ENCODE data around the gene DPY19L3.

DPY19L3 gene

DNA sequence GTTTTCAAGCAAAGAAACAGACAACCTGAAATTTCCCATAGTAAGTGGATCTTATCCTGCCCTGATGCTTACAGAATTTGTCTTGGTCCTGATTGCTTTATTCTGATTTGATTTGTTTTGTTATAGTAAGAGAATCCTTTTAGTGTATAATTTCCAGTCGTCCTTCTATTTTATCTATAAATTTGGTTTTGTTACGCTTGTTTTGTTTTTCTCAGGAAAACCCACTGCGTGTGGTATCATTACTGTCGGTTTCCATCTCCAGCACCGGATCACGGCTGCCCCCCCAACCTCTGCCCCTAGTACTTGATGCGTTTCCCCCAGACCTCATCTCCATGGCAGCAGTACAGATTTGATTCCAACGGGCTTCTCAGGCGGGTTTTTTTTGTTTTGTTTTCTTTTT is 117.4 kb downstream of the DPY19L3 start:
- Histone ChIP-seq H3K27ac (ENCODE audit: low read length) (no peak overlapping the region), H3K4me3 (ENCODE audit: low read depth in 1 of 2, low read length in 2 of 2) (no peak overlapping the region), H2AFZ (ENCODE audit: low read depth, low read length) (no peak overlapping the region), H3K79me2 (ENCODE audit: insufficient read depth, low read length) (no peaks in the 10 kb centered on the region), H3K27me3 (ENCODE audit: insufficient read depth, low read length, poor library complexity) (no peaks in the 10 kb centered on the region), H3K9me3 (ENCODE audit: insufficient read depth, low read length, severe bottlenecking) (no peaks in the 10 kb centered on the region), H3K9ac (ENCODE audit: low read depth, low read length) (no peak overlapping the region), H3K36me3 (ENCODE audit: insufficient read depth, low read length) (no peaks in the 10 kb centered on the region), H3K4me1 (ENCODE audit: insufficient read depth, low read length) (peaks cover 17% of the 10 kb centered on the region), H3K4me2 (ENCODE audit: insufficient read depth, low read length) (no peak overlapping the region), H4K20me1 (ENCODE audit: insufficient read depth, low read length) (no peaks in the 10 kb centered on the region)
- ATAC-seq (ENCODE audit: insufficient read depth, low read depth) (no peak), DNase-seq (no peak)
- TF ChIP-seq EZH2 (IDR thresholded peaks at IDR 0.05; ENCODE audit: borderline replicate concordance, low read depth, low read length, severe bottlenecking) = no peak
- TF ChIP-seq, protein P1, sequence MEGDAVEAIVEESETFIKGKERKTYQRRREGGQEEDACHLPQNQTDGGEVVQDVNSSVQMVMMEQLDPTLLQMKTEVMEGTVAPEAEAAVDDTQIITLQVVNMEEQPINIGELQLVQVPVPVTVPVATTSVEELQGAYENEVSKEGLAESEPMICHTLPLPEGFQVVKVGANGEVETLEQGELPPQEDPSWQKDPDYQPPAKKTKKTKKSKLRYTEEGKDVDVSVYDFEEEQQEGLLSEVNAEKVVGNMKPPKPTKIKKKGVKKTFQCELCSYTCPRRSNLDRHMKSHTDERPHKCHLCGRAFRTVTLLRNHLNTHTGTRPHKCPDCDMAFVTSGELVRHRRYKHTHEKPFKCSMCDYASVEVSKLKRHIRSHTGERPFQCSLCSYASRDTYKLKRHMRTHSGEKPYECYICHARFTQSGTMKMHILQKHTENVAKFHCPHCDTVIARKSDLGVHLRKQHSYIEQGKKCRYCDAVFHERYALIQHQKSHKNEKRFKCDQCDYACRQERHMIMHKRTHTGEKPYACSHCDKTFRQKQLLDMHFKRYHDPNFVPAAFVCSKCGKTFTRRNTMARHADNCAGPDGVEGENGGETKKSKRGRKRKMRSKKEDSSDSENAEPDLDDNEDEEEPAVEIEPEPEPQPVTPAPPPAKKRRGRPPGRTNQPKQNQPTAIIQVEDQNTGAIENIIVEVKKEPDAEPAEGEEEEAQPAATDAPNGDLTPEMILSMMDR (IDR thresholded peaks at IDR 0.05; ENCODE audit: borderline replicate concordance, extremely low read depth, low read length, poor library complexity, severe bottlenecking) = no peak

DNA sequence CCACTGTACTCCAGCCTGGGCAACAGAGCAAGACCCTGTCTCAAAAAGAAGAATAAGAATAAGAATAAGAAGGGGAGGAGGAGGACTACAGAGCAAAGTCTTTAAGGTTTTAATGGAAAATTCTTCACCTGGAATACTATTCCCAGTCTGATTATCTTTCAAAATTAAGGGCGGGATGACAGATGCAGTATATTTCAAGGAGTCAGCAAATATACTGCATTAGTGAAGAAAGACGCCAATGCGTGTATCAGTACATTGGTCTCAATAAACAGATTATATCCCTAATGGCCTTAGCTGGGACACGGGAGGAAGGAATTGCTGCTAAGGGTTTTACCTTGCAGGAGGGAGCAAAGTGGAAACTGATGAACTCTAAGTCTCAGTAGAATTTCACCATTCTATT is 121.3 kb downstream of the DPY19L3 start:
- H4K20me1 ChIP-seq (ENCODE audit: insufficient read depth, low read length) = no peaks in the 10 kb centered on the region
- no peak overlapping the region for H3K27ac ChIP-seq (ENCODE audit: low read length)
- ATAC-seq (ENCODE audit: insufficient read depth, low read depth) (no peak), DNase-seq (no peak)
- H3K27me3 ChIP-seq (ENCODE audit: insufficient read depth, low read length, poor library complexity) = no peaks in the 10 kb centered on the region
- H2AFZ ChIP-seq (ENCODE audit: low read depth, low read length) = no peak overlapping the region
- H3K4me1 ChIP-seq (ENCODE audit: insufficient read depth, low read length) = no peaks in the 10 kb centered on the region
- TF ChIP-seq EZH2 (IDR thresholded peaks at IDR 0.05; ENCODE audit: borderline replicate concordance, low read depth, low read length, severe bottlenecking) = no peak
- TF ChIP-seq, protein P1 (IDR thresholded peaks at IDR 0.05; ENCODE audit: borderline replicate concordance, extremely low read depth, low read length, poor library complexity, severe bottlenecking) = no peak
- H3K36me3 ChIP-seq (ENCODE audit: insufficient read depth, low read length) = no peaks in the 10 kb centered on the region
- H3K9ac ChIP-seq (ENCODE audit: low read depth, low read length) = no peak overlapping the region
- H3K9me3 ChIP-seq (ENCODE audit: insufficient read depth, low read length, severe bottlenecking) = no peaks in the 10 kb centered on the region
- no peak overlapping the region for H3K4me3 ChIP-seq (ENCODE audit: low read depth in 1 of 2, low read length in 2 of 2)
- no peak overlapping the region for H3K4me2 ChIP-seq (ENCODE audit: insufficient read depth, low read length)
- H3K79me2 ChIP-seq (ENCODE audit: insufficient read depth, low read length) = no peaks in the 10 kb centered on the region

DNA sequence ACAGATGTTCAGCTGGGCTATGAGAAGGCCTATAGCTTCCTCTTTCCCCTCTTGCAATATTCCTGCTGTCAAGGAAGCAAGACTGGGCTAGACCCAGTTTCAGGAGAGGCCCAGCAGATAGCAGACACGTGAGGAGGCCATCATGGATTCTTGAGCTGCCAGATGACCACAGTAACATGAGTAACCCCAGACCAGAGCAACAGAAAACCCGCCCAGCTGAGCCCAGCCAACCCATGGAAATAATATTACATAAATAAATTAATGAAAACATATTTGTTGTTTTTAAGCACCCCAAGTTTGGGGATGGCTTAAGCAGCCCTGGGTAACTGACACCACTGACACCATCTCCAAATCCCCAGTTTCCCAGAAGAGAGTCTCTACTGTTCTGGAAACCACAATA is 125.2 kb downstream of the DPY19L3 start:
- H3K4me3 ChIP-seq (ENCODE audit: low read depth in 1 of 2, low read length in 2 of 2) = no peak overlapping the region

More for the DNA sequence above, 125.2 kb downstream of the DPY19L3 start:
- H3K36me3 ChIP-seq (ENCODE audit: insufficient read depth, low read length) = no peaks in the 10 kb centered on the region
- TF ChIP-seq EZH2 (IDR thresholded peaks at IDR 0.05; ENCODE audit: borderline replicate concordance, low read depth, low read length, severe bottlenecking) = no peak
- TF ChIP-seq, protein P1 (IDR thresholded peaks at IDR 0.05; ENCODE audit: borderline replicate concordance, extremely low read depth, low read length, poor library complexity, severe bottlenecking) = no peak
- H3K4me1 ChIP-seq (ENCODE audit: insufficient read depth, low read length) = no peaks in the 10 kb centered on the region
- DNase-seq (no peak), ATAC-seq (ENCODE audit: insufficient read depth, low read depth) (no peak)
- H4K20me1 ChIP-seq (ENCODE audit: insufficient read depth, low read length) = no peaks in the 10 kb centered on the region
- no peak overlapping the region for H3K4me2 ChIP-seq (ENCODE audit: insufficient read depth, low read length)
- no peaks in the 10 kb centered on the region for H3K27me3 ChIP-seq (ENCODE audit: insufficient read depth, low read length, poor library complexity)
- no peaks in the 10 kb centered on the region for H3K79me2 ChIP-seq (ENCODE audit: insufficient read depth, low read length)
- peaks cover 3% of the 10 kb centered on the region for H3K9me3 ChIP-seq (ENCODE audit: insufficient read depth, low read length, severe bottlenecking)
- no peak overlapping the region for H2AFZ ChIP-seq (ENCODE audit: low read depth, low read length)
- H3K9ac ChIP-seq (ENCODE audit: low read depth, low read length) = no peak overlapping the region
- no peak overlapping the region for H3K27ac ChIP-seq (ENCODE audit: low read length)
